H1 (cell line): ENCODE data around the gene NCEH1. TPM values are rescaled to one million over a fixed set of nuclear protein-coding genes. Genes with fewer than 3 reads are reported as not detected.

Experiments
- CTCF ChIA-PET: fragments of 300-600 bp; sonication (Branson Sonifier 250); formaldehyde crosslinking; loops from one replicate; lab custom pipeline; 2021; ENCODE audit not compliant: partially characterized antibody; lab: Charles Lee
- POLR2A ChIA-PET: fragments of 300-600 bp; sonication (Branson Sonifier 250); formaldehyde crosslinking; loops from one replicate; lab custom pipeline; 2021; ENCODE audit warnings: inconsistent platforms; ENCODE audit not compliant: partially characterized antibody; lab: Charles Lee
- DNase-seq, 2 experiments: peaks; one replicate each; pipeline versions ENCODE4 v3.0.0 to v3.0.0-alpha.2; 2010 to 2022; ENCODE audit warnings: low spot score in 2 of 2, low read depth in 1 of 2, mixed read lengths in 1 of 2
- FAIRE-seq: peaks from 2 replicates; lab custom pipeline; 2011; peaks lifted over from hg19 to GRCh38; lab: Jason Lieb, UNC
- H2AFZ ChIP-seq: 2 replicates; pipeline ENCODE4 v1.8.1; 2012; ENCODE audit warnings: low read length, inconsistent platforms
- H2AK5ac ChIP-seq: 2 replicates; pipeline ENCODE4 v1.6.1; 2013; ENCODE audit warnings: low read depth, low read length
- H2BK120ac ChIP-seq: replicated peaks from 2 replicates; pipeline ENCODE3; 2013; ENCODE audit warnings: low read depth, low read length, inconsistent platforms
- H2BK12ac ChIP-seq: 2 replicates; pipeline ENCODE4 v1.6.1; 2013; ENCODE audit warnings: low read depth, low read length
- H2BK15ac ChIP-seq: 2 replicates; pipeline ENCODE4 v1.6.1; 2013; ENCODE audit warnings: low read length
- H2BK20ac ChIP-seq: 2 replicates; pipeline ENCODE4 v1.6.1; 2013; ENCODE audit warnings: low read length
- H2BK5ac ChIP-seq: 2 replicates; pipeline ENCODE4 v1.6.1; 2013; ENCODE audit warnings: low read depth, low read length
- H3K14ac ChIP-seq: 2 replicates; pipeline ENCODE4 v1.6.1; 2013; ENCODE audit warnings: inconsistent platforms; ENCODE audit not compliant: insufficient read length
- H3K18ac ChIP-seq: 2 replicates; pipeline ENCODE4 v1.6.1; 2013; ENCODE audit warnings: low read length; ENCODE audit errors: extremely low read depth
- H3K23ac ChIP-seq: 2 replicates; pipeline ENCODE4 v1.6.1; 2013; ENCODE audit warnings: inconsistent platforms; ENCODE audit not compliant: insufficient read length
- H3K23me2 ChIP-seq: 2 replicates; pipeline ENCODE4 v1.6.1; 2013; ENCODE audit warnings: low read depth, low read length
- H3K27ac ChIP-seq: 2 replicates; pipeline ENCODE4 v1.6.1; 2011; ENCODE audit warnings: low read depth, low read length, inconsistent platforms
- H3K27me3 ChIP-seq, 4 experiments: replicated peaks in 1 of 4; 1 replicate in 1 of 4; 2 replicates in 3 of 4; pipeline versions ENCODE4 v1.6.1 to v1.8.1; 2011 to 2013; ENCODE audit warnings: low read length in 3 of 4, mild to moderate bottlenecking in 3 of 4, inconsistent platforms in 2 of 4, mixed read lengths in 2 of 4, moderate library complexity in 1 of 4; ENCODE audit not compliant: control insufficient read depth in 3 of 4, insufficient read depth in 3 of 4; ENCODE audit errors: extremely low read depth in 1 of 4
- H3K36me3 ChIP-seq, 4 experiments: 2 replicates each; pipeline versions ENCODE4 v1.6.1 to v1.8.1; 2011 to 2013; ENCODE audit warnings: mild to moderate bottlenecking in 4 of 4, low read length in 3 of 4, moderate library complexity in 2 of 4, control low read depth in 1 of 4, inconsistent platforms in 1 of 4; ENCODE audit not compliant: insufficient read depth in 4 of 4, control insufficient read depth in 2 of 4
- H3K4ac ChIP-seq: replicated peaks from 2 replicates; pipeline ENCODE3; 2013; ENCODE audit warnings: low read length, low read depth, mixed read lengths, inconsistent platforms; ENCODE audit not compliant: insufficient read length
- H3K4me1 ChIP-seq, 4 experiments: replicated peaks in 1 of 4; 1 replicate in 1 of 4; 2 replicates in 3 of 4; pipeline versions ENCODE4 v1.6.1 to v1.8.1; 2011 to 2013; ENCODE audit warnings: low read length in 3 of 4, inconsistent platforms in 2 of 4, mixed read lengths in 1 of 4; ENCODE audit not compliant: insufficient read depth in 4 of 4, control insufficient read depth in 3 of 4
- H3K4me2 ChIP-seq, 2 experiments: 2 replicates each; pipeline versions ENCODE4 v1.6.1 to v1.8.1; 2011 to 2013; ENCODE audit warnings: low read depth in 2 of 2, low read length in 2 of 2, control low read depth in 1 of 2, inconsistent platforms in 1 of 2, mild to moderate bottlenecking in 1 of 2; ENCODE audit not compliant: insufficient read depth in 1 of 2
- H3K4me3 ChIP-seq, 4 experiments: fragments of 200-600, 300-600 bp in 1 of 4; sonication (generic), shearing (Covaris generic), sonication (Bioruptor Twin) in 1 of 4; 2 replicates each; pipeline versions ENCODE4 v1.5.1 to v1.8.1; 2011 to 2016; ENCODE audit warnings: low read length in 4 of 4, low read depth in 3 of 4, control low read depth in 2 of 4, inconsistent platforms in 2 of 4, mild to moderate bottlenecking in 2 of 4, mixed read lengths in 1 of 4, moderate library complexity in 1 of 4; ENCODE audit not compliant: insufficient read depth in 2 of 4; ENCODE audit errors: extremely low read depth in 1 of 4
- H3K56ac ChIP-seq: replicated peaks from 2 replicates; pipeline ENCODE3; 2013; ENCODE audit warnings: low read depth, mild to moderate bottlenecking, mixed read lengths, low read length, inconsistent platforms; ENCODE audit not compliant: insufficient read length
- H3K79me1 ChIP-seq: 2 replicates; pipeline ENCODE4 v1.6.1; 2013; ENCODE audit warnings: low read depth, low read length, control low read depth
- H3K79me2 ChIP-seq, 2 experiments: 2 replicates each; pipeline versions ENCODE4 v1.6.1 to v1.8.1; 2012 to 2013; ENCODE audit warnings: low read length in 2 of 2, mild to moderate bottlenecking in 2 of 2, inconsistent platforms in 1 of 2; ENCODE audit not compliant: insufficient read depth in 2 of 2, control insufficient read depth in 1 of 2
- H3K9ac ChIP-seq, 4 experiments: replicated peaks in 1 of 4; 1 replicate in 1 of 4; 2 replicates in 3 of 4; pipeline versions ENCODE4 v1.6.1 to v1.8.1; 2011 to 2013; ENCODE audit warnings: low read depth in 3 of 4, low read length in 3 of 4, control low read depth in 2 of 4, mild to moderate bottlenecking in 2 of 4, moderate library complexity in 2 of 4, inconsistent platforms in 1 of 4; ENCODE audit errors: extremely low read depth in 1 of 4
- H3K9me3 ChIP-seq, 2 experiments: 2 replicates each; pipeline versions ENCODE4 v1.6.1 to v1.8.1; 2012 to 2013; ENCODE audit warnings: mild to moderate bottlenecking in 2 of 2, moderate library complexity in 2 of 2, control low read depth in 1 of 2, inconsistent platforms in 1 of 2, low read depth in 1 of 2, low read length in 1 of 2, mixed read lengths in 1 of 2; ENCODE audit not compliant: insufficient read depth in 2 of 2
- H4K20me1 ChIP-seq, 2 experiments: replicated peaks in 1 of 2; 2 replicates each; pipeline versions ENCODE3 to v1.8.1; 2011 to 2013; ENCODE audit warnings: inconsistent platforms in 2 of 2, low read length in 2 of 2, mild to moderate bottlenecking in 1 of 2; ENCODE audit not compliant: insufficient read depth in 2 of 2, control insufficient read depth in 1 of 2
- H4K5ac ChIP-seq: 2 replicates; pipeline ENCODE4 v1.6.1; 2013; ENCODE audit warnings: low read length, low read depth, mixed read lengths, inconsistent platforms; ENCODE audit not compliant: insufficient read length
- H4K8ac ChIP-seq: 2 replicates; pipeline ENCODE4 v1.8.0; 2013; ENCODE audit warnings: mild to moderate bottlenecking, moderate library complexity, low read length, inconsistent platforms; ENCODE audit not compliant: insufficient read depth; ENCODE audit errors: extremely low read depth
- H4K91ac ChIP-seq: replicated peaks from 2 replicates; pipeline ENCODE3; 2013; ENCODE audit warnings: low read length, mixed read lengths, inconsistent platforms; ENCODE audit not compliant: insufficient read length
- ATF3 ChIP-seq: IDR thresholded peaks from 2 replicates; pipeline ENCODE4 v1.6.1; 2011; ENCODE audit warnings: low read depth, mild to moderate bottlenecking, low read length; ENCODE audit not compliant: insufficient read depth
- CHD2 ChIP-seq: IDR thresholded peaks from 2 replicates; pipeline ENCODE4 v1.6.1; 2012; ENCODE audit warnings: low read length, improper control_type of control experiment
- CTCF ChIP-seq, 3 experiments: IDR thresholded peaks; 1 replicate in 2 of 3; 2 replicates in 1 of 3; pipeline versions ENCODE4 v1.5.1 to v1.6.1; 2011; ENCODE audit warnings: low read length in 3 of 3, mild to moderate bottlenecking in 3 of 3, inconsistent platforms in 2 of 3, low read depth in 1 of 3, moderate library complexity in 1 of 3; ENCODE audit not compliant: insufficient read depth in 1 of 3; ENCODE audit errors: control extremely low read depth in 1 of 3
- E2F6 ChIP-seq: IDR thresholded peaks from 2 replicates; pipeline ENCODE4 v1.6.1; 2012; ENCODE audit warnings: inconsistent platforms
- GABPA ChIP-seq: IDR thresholded peaks from 2 replicates; pipeline ENCODE4 v1.6.1; 2011; ENCODE audit warnings: mild to moderate bottlenecking, low read length, moderate library complexity, borderline replicate concordance; ENCODE audit not compliant: insufficient read depth
- MAX ChIP-seq: IDR thresholded peaks from 2 replicates; pipeline ENCODE4 v1.6.1; 2012; ENCODE audit warnings: inconsistent platforms
- RFX5 ChIP-seq: IDR thresholded peaks from 2 replicates; pipeline ENCODE4 v1.6.1; 2011; ENCODE audit warnings: low read depth, low read length, improper control_type of control experiment, borderline replicate concordance
- SIN3A ChIP-seq, 2 experiments: IDR thresholded peaks in 1 of 2; conservative IDR thresholded peaks in 1 of 2; 2 replicates each; pipeline ENCODE4 v1.6.1; 2011 to 2012; ENCODE audit warnings: low read length in 2 of 2, improper control_type of control experiment in 1 of 2, low read depth in 1 of 2, mild to moderate bottlenecking in 1 of 2
- WGBS, 2 experiments: shearing (Covaris generic) in 1 of 2; methylation state at CpG; one replicate each; pipeline versions ENCODE4 v1.1.6 to v1.1.7; 2013 to 2015; ENCODE audit warnings: low lambda C conversion rate in 2 of 2, mixed read lengths in 2 of 2, inconsistent platforms in 1 of 2, low coverage in 1 of 2, missing lambda C conversion rate in 1 of 2; ENCODE audit not compliant: insufficient replicate concordance in 2 of 2, insufficient coverage in 1 of 2, insufficient read length in 1 of 2; ENCODE audit errors: extremely low coverage in 1 of 2, missing lambda C conversion rate in 1 of 2; 5-methylcytosine and 5-hydroxymethylcytosine counted together
- polyA plus RNA-seq, 7 experiments: library from polyadenylated mRNA; depleted of rRNA in 3 of 7; stranded (reverse) in 5 of 7; unstranded in 2 of 7; fragments of >200 nt in 5 of 7; fragments of 200-250 nt in 2 of 7; gene quantifications; 1 replicate in 5 of 7; 2 replicates in 1 of 7; 4 replicates in 1 of 7; pipeline versions ENCODE4 v1.2.1 to v1.2.3, GENCODE V29; 2011 to 2013; ENCODE audit warnings: missing spikeins in 2 of 7, mixed read lengths in 2 of 7
- total RNA-seq: library from RNA; stranded (reverse); fragmentation: NEBNext Ultra II Directional; extraction: Animal tissue kit (Norgen Biotek cat#: 25700); gene quantifications from 2 replicates; pipeline ENCODE4 v1.2.1, GENCODE V29; 2021

Gene NCEH1
- total and polyA plus RNA-seq, 2 of the 8 experiments (the other 6 are each of a cell fraction or from before 2014, with no cell fraction given) = 2.2 to 6.4 TPM

GRCh38 chr3:172617013-172617706 is 93.7 kb downstream of the NCEH1 start:
- H3K23me2 ChIP-seq = no peaks in the 10 kb centered on the region
- H2BK12ac ChIP-seq = no peak overlapping the region
- no peak overlapping the region for H3K9ac ChIP-seq
- FAIRE-seq = no peak
- H4K5ac ChIP-seq = no peak overlapping the region
- no peaks in the 10 kb centered on the region for H3K79me2 ChIP-seq
- no peaks in the 10 kb centered on the region for H4K20me1 ChIP-seq
- H2BK5ac ChIP-seq = no peak overlapping the region
- H4K91ac ChIP-seq = no peak overlapping the region
- WGBS, 2 experiments = 87% methylated on average over 6 of the region's 6 CpGs; no CpG with 5 or more reads in 1 of the 2 experiments
- DNase-seq = no peak
- no peak overlapping the region for H3K4me3 ChIP-seq
- H2BK15ac ChIP-seq = no peak overlapping the region
- no peaks in the 10 kb centered on the region for H3K79me1 ChIP-seq
- H2BK120ac ChIP-seq = no peak overlapping the region
- no peaks in the 10 kb centered on the region for H3K27me3 ChIP-seq
- no peak overlapping the region; the same call in 1 of the 2 replicates for H4K8ac ChIP-seq
- no peaks in the 10 kb centered on the region for H3K36me3 ChIP-seq
- no peak overlapping the region for H2BK20ac ChIP-seq
- ChIA-PET CTCF (interaction anchor here (0.6 to 2.4 kb wide), 2 partner anchors 14 to 235 kb away, joined by 4 read pairs; no protein-coding TSS in a partner anchor), POLR2A (no interaction called here)
- H3K9me3 ChIP-seq = no peaks in the 10 kb centered on the region
- H2AK5ac ChIP-seq = no peak overlapping the region
- H2AFZ ChIP-seq = no peak overlapping the region
- H3K4ac ChIP-seq = no peak overlapping the region
- H3K27ac ChIP-seq = no peak overlapping the region
- no peak overlapping the region for H3K23ac ChIP-seq
- no peak overlapping the region for H3K56ac ChIP-seq
- no peak overlapping the region for H3K14ac ChIP-seq
- no peak overlapping the region for H3K18ac ChIP-seq
- H3K4me1 ChIP-seq = peaks cover 0 to 3% (median under 1%) of the 10 kb centered on the region in 4 experiments; a peak in 3 of 7 replicates
- no peak overlapping the region for H3K4me2 ChIP-seq
- TF ChIP-seq CHD2 = no peak
- TF ChIP-seq GABPA = no peak
- no peak for TF ChIP-seq ATF3
- no peak for TF ChIP-seq SIN3A (conservative IDR thresholded peaks at IDR 0.05 in 1 of 2, IDR thresholded peaks at IDR 0.05 in 1 of 2; ENCODE audit: low read depth in 1 of 2, low read length in 2 of 2)
- TF ChIP-seq RFX5 = no peak
- TF ChIP-seq MAX = no peak
- no peak for TF ChIP-seq CTCF (IDR thresholded peaks at IDR 0.05; ENCODE audit: control extremely low read depth in 1 of 3, insufficient read depth in 1 of 3, low read depth in 1 of 3, low read length in 3 of 3)
- TF ChIP-seq E2F6 = no peak
